B cell (primary cell): ENCODE measurements around the gene DGCR2.

Source experiments
- CTCF ChIP-seq: fragments of 200-600 bp; IDR thresholded peaks from one replicate; pipeline ENCODE4 v1.8.0; 2022; ENCODE audit warnings: antibody characterized with exemption, mild to moderate bottlenecking
- EZH2 ChIP-seq: IDR thresholded peaks from 2 replicates; pipeline ENCODE4 v1.6.1; 2012; ENCODE audit warnings: borderline replicate concordance, low read depth, mild to moderate bottlenecking, moderate library complexity, low read length; ENCODE audit not compliant: insufficient read depth, poor library complexity, severe bottlenecking

- TF ChIP-seq CTCF (no peak), EZH2 (no peak)
Observed at GRCh38 chr22:19041704-19042074, 80.5 kb downstream of the DGCR2 start.
